ENCODE measurements around the gene GSTK1. TPM values are rescaled to one million over a fixed set of nuclear protein-coding genes. Genes with fewer than 3 reads are reported as not detected.
A peak's percentile ranks its signal among the peaks of the same experiment; 100 is the strongest.

GSTK1 gene
- total and polyA plus RNA-seq, 4 donors, result 98.9 to 253 (median 187) TPM

- no peak overlapping the region for H3K27ac ChIP-seq (ENCODE audit: low read depth in 1 of 2, low read length in 2 of 2)
- H3K36me3 ChIP-seq (ENCODE audit: control insufficient read depth in 4 of 4, insufficient read depth in 3 of 4, low read depth in 1 of 4, low read length in 3 of 4), result no peaks in the 10 kb centered on the region
- H3K4me1 ChIP-seq (ENCODE audit: control insufficient read depth in 4 of 4, insufficient read depth in 4 of 4, low read length in 3 of 4), result no peaks in the 10 kb centered on the region
- H3K27me3 ChIP-seq (ENCODE audit: control insufficient read depth in 4 of 4, insufficient read depth in 4 of 4, low read length in 3 of 4), result no peaks in the 10 kb centered on the region
- 19% methylated on average over 8 of the region's 8 CpGs for WGBS
- no peak overlapping the region for H3K9ac ChIP-seq (ENCODE audit: low read depth in 1 of 2, low read length in 2 of 2)
- H3K4me3 ChIP-seq (ENCODE audit: low read depth in 1 of 3, low read length in 3 of 3), result no peak overlapping the region
- TF ChIP-seq CTCF (IDR thresholded peaks at IDR 0.05; ENCODE audit: low read depth, low read length, missing input control) (peak; percentile 100), YY1 (IDR thresholded peaks at IDR 0.05) (peak; percentile 51), RAD21 (IDR thresholded peaks at IDR 0.05) (peak; percentile 100)
- TF ChIP-seq, protein P1, sequence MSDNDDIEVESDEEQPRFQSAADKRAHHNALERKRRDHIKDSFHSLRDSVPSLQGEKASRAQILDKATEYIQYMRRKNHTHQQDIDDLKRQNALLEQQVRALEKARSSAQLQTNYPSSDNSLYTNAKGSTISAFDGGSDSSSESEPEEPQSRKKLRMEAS (IDR thresholded peaks at IDR 0.05), result no peak
- no peaks in the 10 kb centered on the region for H3K9me3 ChIP-seq (ENCODE audit: control insufficient read depth in 4 of 4, low read length in 3 of 4)
- peak; percentile 56 for DNase-seq (ENCODE audit: low spot score)
Measured at GRCh38 chr7:143214789-143215679, 48.2 kb upstream of the GSTK1 start.

GRCh38 chr7:143216151-143216550 lies 47.1 kb upstream of the GSTK1 start:
- no peaks in the 10 kb centered on the region for H3K36me3 ChIP-seq (ENCODE audit: control insufficient read depth in 4 of 4, insufficient read depth in 3 of 4, low read depth in 1 of 4, low read length in 3 of 4)
- TF ChIP-seq, protein P2, sequence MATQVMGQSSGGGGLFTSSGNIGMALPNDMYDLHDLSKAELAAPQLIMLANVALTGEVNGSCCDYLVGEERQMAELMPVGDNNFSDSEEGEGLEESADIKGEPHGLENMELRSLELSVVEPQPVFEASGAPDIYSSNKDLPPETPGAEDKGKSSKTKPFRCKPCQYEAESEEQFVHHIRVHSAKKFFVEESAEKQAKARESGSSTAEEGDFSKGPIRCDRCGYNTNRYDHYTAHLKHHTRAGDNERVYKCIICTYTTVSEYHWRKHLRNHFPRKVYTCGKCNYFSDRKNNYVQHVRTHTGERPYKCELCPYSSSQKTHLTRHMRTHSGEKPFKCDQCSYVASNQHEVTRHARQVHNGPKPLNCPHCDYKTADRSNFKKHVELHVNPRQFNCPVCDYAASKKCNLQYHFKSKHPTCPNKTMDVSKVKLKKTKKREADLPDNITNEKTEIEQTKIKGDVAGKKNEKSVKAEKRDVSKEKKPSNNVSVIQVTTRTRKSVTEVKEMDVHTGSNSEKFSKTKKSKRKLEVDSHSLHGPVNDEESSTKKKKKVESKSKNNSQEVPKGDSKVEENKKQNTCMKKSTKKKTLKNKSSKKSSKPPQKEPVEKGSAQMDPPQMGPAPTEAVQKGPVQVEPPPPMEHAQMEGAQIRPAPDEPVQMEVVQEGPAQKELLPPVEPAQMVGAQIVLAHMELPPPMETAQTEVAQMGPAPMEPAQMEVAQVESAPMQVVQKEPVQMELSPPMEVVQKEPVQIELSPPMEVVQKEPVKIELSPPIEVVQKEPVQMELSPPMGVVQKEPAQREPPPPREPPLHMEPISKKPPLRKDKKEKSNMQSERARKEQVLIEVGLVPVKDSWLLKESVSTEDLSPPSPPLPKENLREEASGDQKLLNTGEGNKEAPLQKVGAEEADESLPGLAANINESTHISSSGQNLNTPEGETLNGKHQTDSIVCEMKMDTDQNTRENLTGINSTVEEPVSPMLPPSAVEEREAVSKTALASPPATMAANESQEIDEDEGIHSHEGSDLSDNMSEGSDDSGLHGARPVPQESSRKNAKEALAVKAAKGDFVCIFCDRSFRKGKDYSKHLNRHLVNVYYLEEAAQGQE (IDR thresholded peaks at IDR 0.05), result no peak
- TF ChIP-seq RAD21 (IDR thresholded peaks at IDR 0.05) (no peak), NR2F2 (IDR thresholded peaks at IDR 0.05) (no peak), CTCF (IDR thresholded peaks at IDR 0.05; ENCODE audit: low read depth, low read length, missing input control) (no peak), RXRA (IDR thresholded peaks at IDR 0.05) (no peak), JUND (IDR thresholded peaks at IDR 0.05) (no peak), EGR1 (IDR thresholded peaks at IDR 0.05; ENCODE audit: low read depth in 2 of 2) (no peak), FOXA2 (IDR thresholded peaks at IDR 0.05) (no peak), FOXA1 (IDR thresholded peaks at IDR 0.05) (no peak), HNF4A (conservative IDR thresholded peaks at IDR 0.05) (no peak), GABPA (IDR thresholded peaks at IDR 0.05 in 1 of 2, conservative IDR thresholded peaks at IDR 0.05 in 1 of 2) (no peak), SP1 (IDR thresholded peaks at IDR 0.05) (no peak)
- TF ChIP-seq, protein P1 (IDR thresholded peaks at IDR 0.05), result no peak
- TF ChIP-seq, protein P3, sequence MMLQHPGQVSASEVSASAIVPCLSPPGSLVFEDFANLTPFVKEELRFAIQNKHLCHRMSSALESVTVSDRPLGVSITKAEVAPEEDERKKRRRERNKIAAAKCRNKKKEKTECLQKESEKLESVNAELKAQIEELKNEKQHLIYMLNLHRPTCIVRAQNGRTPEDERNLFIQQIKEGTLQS (IDR thresholded peaks at IDR 0.05), result no peak
- H3K27me3 ChIP-seq (ENCODE audit: control insufficient read depth in 4 of 4, insufficient read depth in 4 of 4, low read length in 3 of 4), result no peaks in the 10 kb centered on the region
- no peak overlapping the region for H3K9ac ChIP-seq (ENCODE audit: low read depth in 1 of 2, low read length in 2 of 2)
- no peak for DNase-seq (ENCODE audit: low spot score)
- H3K27ac ChIP-seq (ENCODE audit: low read depth in 1 of 2, low read length in 2 of 2), result no peak overlapping the region
- no peaks in the 10 kb centered on the region for H3K9me3 ChIP-seq (ENCODE audit: control insufficient read depth in 4 of 4, low read length in 3 of 4)
- 91% methylated on average over 6 of the region's 6 CpGs for WGBS
- H3K4me3 ChIP-seq (ENCODE audit: low read depth in 1 of 3, low read length in 3 of 3), result no peak overlapping the region
- H3K4me1 ChIP-seq (ENCODE audit: control insufficient read depth in 4 of 4, insufficient read depth in 4 of 4, low read length in 3 of 4), result no peaks in the 10 kb centered on the region
